DOHH2 (cell line): ENCODE measurements around the gene SEC24A.
"Not testable (repeated sequence)": the region's sequence is repeated elsewhere in the genome, so short reads cannot be mapped to it uniquely, and the experiment has no call there.

Experiments
- H3F3A ChIP-seq: fragments of 200-600 bp; sonication (generic), shearing (Covaris generic); 2 replicates; pipeline ENCODE4 v1.6.0; 2016; ENCODE audit warnings: antibody characterized with exemption, mild to moderate bottlenecking; ENCODE audit not compliant: control insufficient read depth, insufficient read depth
- H3K27ac ChIP-seq: fragments of 200-600 bp; sonication (generic); 2 replicates; pipeline ENCODE4 v1.5.1; 2014; ENCODE audit warnings: low read depth, mild to moderate bottlenecking, low read length, moderate library complexity
- H3K27me3 ChIP-seq: fragments of 200-600 bp; sonication (generic); 2 replicates; pipeline ENCODE4 v1.6.1; 2014; ENCODE audit warnings: mild to moderate bottlenecking, low read length, mixed read lengths; ENCODE audit not compliant: control insufficient read depth
- H3K36me3 ChIP-seq: fragments of 200-600 bp; sonication (generic); 2 replicates; pipeline ENCODE4 v1.6.1; 2014; ENCODE audit warnings: mild to moderate bottlenecking, low read length, moderate library complexity, mixed read lengths; ENCODE audit not compliant: control insufficient read depth
- H3K4me1 ChIP-seq: fragments of 200-600 bp; sonication (generic); 2 replicates; pipeline ENCODE4 v1.6.1; 2014; ENCODE audit warnings: mild to moderate bottlenecking, low read length, mixed read lengths; ENCODE audit not compliant: control insufficient read depth
- H3K4me2 ChIP-seq: fragments of 200-600 bp; sonication (generic); 2 replicates; pipeline ENCODE4 v1.6.0; 2014; ENCODE audit warnings: mild to moderate bottlenecking, low read length, moderate library complexity
- H3K4me3 ChIP-seq: fragments of 200-600 bp; sonication (generic); 2 replicates; pipeline ENCODE4 v1.5.1; 2014; ENCODE audit warnings: mild to moderate bottlenecking, low read length, mixed read lengths
- H3K79me2 ChIP-seq: fragments of 200-600 bp; sonication (generic); 2 replicates; pipeline ENCODE4 v1.6.1; 2014; ENCODE audit warnings: mild to moderate bottlenecking, low read length, mixed read lengths; ENCODE audit not compliant: control insufficient read depth
- H3K9me2 ChIP-seq: fragments of 200-600 bp; sonication (generic); replicated peaks from 2 replicates; pipeline ENCODE4 v1.6.1; 2014; ENCODE audit warnings: mild to moderate bottlenecking, low read length, mixed read lengths; ENCODE audit not compliant: control insufficient read depth
- H3K9me3 ChIP-seq: fragments of 200-600 bp; sonication (generic); 2 replicates; pipeline ENCODE4 v1.6.1; 2014; ENCODE audit warnings: antibody characterized with exemption, low read length, mixed read lengths; ENCODE audit not compliant: control insufficient read depth, insufficient read depth
- H4K20me1 ChIP-seq: fragments of 200-600 bp; sonication (generic); 2 replicates; pipeline ENCODE4 v1.6.0; 2014; ENCODE audit warnings: low read depth, mild to moderate bottlenecking, antibody characterized with exemption, low read length, moderate library complexity; ENCODE audit not compliant: control insufficient read depth, insufficient read depth
- EZH2phosphoT487 ChIP-seq: fragments of 200-600 bp; sonication (generic); IDR thresholded peaks from 2 replicates; pipeline ENCODE4 v1.6.1; 2017; ENCODE audit warnings: borderline replicate concordance, mild to moderate bottlenecking, antibody characterized with exemption, low read length, moderate library complexity, mixed read lengths
- TF ChIP-seq, protein P1 (sequence below): fragments of 200-600 bp; sonication (generic); IDR thresholded peaks from one replicate; pipeline ENCODE4 v1.5.1; 2014; ENCODE audit warnings: antibody characterized with exemption, mild to moderate bottlenecking, low read depth, low read length; ENCODE audit not compliant: poor library complexity, severe bottlenecking

Gene SEC24A

DNA sequence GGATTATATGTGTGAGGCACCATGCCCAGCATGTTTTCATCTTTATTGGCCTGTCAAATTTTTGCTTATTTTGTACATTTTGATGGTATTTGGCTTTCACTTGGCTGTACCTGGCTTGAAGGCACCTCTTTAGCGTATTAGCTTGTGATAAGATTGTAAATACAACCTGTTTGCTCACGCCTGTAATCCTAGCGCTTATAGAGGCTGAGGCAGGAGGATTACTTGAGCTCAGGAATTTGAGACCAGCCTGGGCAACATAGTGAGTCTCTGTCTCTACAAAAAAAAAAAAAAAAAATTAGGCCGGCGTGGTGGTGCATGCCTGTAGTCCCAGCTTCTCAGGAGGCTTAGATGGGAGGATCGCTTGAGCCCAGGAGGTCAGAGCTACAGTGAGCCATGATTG lies 11.3 kb downstream of the SEC24A start:
- Histone ChIP-seq H3K4me3 (no peak overlapping the region), H3K27me3 (no peaks in the 10 kb centered on the region), H3K9me3 (no peaks in the 10 kb centered on the region), H3F3A (no peaks in the 10 kb centered on the region), H4K20me1 (no peaks in the 10 kb centered on the region), H3K4me1 (0 out of 2 replicates have a peak, but pooled peaks cover 2% of the 10 kb centered on the region), H3K27ac (no peak overlapping the region), H3K4me2 (no peak overlapping the region), H3K36me3 (peaks cover 15% of the 10 kb centered on the region), H3K9me2 (no peaks in the 10 kb centered on the region), H3K79me2 (peaks cover 84% of the 10 kb centered on the region)
- TF ChIP-seq EZH2phosphoT487: no peak
- TF ChIP-seq, protein P1, sequence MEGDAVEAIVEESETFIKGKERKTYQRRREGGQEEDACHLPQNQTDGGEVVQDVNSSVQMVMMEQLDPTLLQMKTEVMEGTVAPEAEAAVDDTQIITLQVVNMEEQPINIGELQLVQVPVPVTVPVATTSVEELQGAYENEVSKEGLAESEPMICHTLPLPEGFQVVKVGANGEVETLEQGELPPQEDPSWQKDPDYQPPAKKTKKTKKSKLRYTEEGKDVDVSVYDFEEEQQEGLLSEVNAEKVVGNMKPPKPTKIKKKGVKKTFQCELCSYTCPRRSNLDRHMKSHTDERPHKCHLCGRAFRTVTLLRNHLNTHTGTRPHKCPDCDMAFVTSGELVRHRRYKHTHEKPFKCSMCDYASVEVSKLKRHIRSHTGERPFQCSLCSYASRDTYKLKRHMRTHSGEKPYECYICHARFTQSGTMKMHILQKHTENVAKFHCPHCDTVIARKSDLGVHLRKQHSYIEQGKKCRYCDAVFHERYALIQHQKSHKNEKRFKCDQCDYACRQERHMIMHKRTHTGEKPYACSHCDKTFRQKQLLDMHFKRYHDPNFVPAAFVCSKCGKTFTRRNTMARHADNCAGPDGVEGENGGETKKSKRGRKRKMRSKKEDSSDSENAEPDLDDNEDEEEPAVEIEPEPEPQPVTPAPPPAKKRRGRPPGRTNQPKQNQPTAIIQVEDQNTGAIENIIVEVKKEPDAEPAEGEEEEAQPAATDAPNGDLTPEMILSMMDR: no peak

DNA sequence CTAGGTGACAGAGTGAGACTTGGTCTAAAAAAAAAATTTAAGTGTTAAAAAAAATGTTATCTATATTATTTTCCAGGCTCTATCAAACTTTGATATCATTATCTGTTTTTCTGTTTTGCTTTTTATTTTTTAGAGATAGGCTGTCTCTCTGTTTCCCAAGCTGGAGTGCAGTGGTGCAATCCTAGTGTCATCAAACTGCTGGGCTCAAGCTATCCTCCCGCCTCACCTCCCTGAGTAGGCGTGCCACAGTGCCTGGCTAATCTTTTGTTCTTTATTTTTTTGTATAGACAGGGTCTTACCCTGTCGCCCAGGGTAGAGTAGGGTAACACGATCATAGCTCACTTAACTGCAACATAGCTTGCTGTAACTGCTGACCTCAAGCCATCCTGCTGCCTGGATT lies 14.4 kb downstream of the SEC24A start:
- no peak overlapping the region for H3K4me2 ChIP-seq
- no peak overlapping the region for H3K27ac ChIP-seq
- H3K9me2 ChIP-seq: no peaks in the 10 kb centered on the region
- no peaks in the 10 kb centered on the region for H3K9me3 ChIP-seq
- no peak overlapping the region for H3K4me3 ChIP-seq
- H3K36me3 ChIP-seq: peaks cover 22% of the 10 kb centered on the region
- H4K20me1 ChIP-seq: no peaks in the 10 kb centered on the region
- no peaks in the 10 kb centered on the region; the same call in 1 of the 2 replicates for H3F3A ChIP-seq
- no peaks in the 10 kb centered on the region for H3K27me3 ChIP-seq
- TF ChIP-seq, protein P1: no peak
- TF ChIP-seq EZH2phosphoT487: no peak
- H3K79me2 ChIP-seq: peaks cover 66% of the 10 kb centered on the region
- H3K4me1 ChIP-seq: 0 out of 2 replicates have a peak, but pooled peaks cover 2% of the 10 kb centered on the region

DNA sequence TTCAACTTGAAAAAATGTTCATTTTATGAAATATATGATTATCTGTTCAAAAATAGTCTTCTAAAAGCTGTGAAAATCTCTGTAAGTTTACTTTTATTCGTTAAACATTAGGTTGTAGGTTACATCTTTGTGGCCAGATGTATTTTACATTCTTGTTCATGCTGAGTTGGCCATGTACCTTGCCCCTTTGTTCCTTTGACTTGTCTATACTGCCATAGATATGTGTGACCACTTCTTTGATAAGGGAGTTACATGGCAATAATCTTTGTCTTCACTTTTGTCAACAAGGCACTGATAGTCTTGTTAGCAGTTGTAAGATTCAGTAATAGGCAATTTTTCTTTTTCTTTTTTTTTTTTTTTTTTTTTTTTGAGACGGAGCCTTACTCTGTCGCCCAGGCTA lies 15.9 kb downstream of the SEC24A start:
- Histone ChIP-seq H3K9me3 (no peaks in the 10 kb centered on the region), H3K27me3 (no peaks in the 10 kb centered on the region), H3K4me3 (no peak overlapping the region), H3K4me2 (no peak overlapping the region), H4K20me1 (no peaks in the 10 kb centered on the region), H3K79me2 (peaks cover 53% of the 10 kb centered on the region), H3K36me3 (peaks cover 22% of the 10 kb centered on the region), H3F3A (no peaks in the 10 kb centered on the region; the same call in 1 of the 2 replicates), H3K27ac (no peak overlapping the region), H3K9me2 (no peaks in the 10 kb centered on the region), H3K4me1 (0 out of 2 replicates have a peak, but pooled peaks cover under 1% of the 10 kb centered on the region)
- TF ChIP-seq, protein P1: no peak
- no peak for TF ChIP-seq EZH2phosphoT487

DNA sequence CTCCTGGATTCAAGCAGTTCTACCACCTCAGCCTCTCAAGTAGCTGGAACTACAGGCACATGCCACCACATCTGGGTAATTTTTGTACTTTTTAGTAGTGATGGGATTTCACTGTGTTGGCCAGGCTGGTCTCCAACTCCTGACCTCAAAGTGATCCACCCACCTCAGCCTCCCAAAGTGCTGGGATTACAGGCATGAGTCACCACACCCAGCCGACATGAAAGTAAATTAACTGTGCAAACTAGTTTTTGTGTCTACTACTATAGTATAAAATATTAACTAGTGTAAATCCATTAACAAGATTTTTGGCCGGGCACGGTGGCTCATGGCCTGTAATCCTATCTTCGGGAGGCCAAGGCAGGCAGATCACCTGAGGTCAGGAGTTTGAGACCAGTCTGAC lies 25.0 kb downstream of the SEC24A start:
- H3K27ac ChIP-seq, H3K4me1 ChIP-seq, H3K9me2 ChIP-seq, H3K4me3 ChIP-seq, H3K27me3 ChIP-seq, H4K20me1 ChIP-seq, H3K4me2 ChIP-seq, H3K9me3 ChIP-seq, H3F3A ChIP-seq, H3K79me2 ChIP-seq: not testable (repeated sequence)
- peaks cover 50% of the 10 kb centered on the region for H3K36me3 ChIP-seq

DNA sequence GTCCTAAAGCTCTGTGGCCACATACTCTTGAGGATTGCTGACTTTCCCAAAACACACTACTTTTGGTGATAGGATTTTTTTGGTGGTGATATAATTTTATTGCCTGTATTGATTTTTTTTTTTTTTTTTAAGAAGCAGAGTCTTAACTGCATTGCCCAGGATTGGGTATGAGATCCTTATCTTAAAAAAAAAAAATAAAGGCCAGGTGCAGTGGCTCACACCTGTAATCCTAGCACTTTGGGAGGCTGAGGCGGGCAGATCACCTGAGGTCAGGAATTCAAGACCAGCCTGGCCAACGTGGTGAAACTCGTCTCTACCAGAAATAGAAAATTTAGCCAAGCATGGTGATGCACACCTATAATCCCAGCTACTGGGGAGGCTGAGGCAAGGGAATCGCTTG lies 28.8 kb downstream of the SEC24A start:
- H3K27me3 ChIP-seq, H3K9me3 ChIP-seq, H3K27ac ChIP-seq, H3K9me2 ChIP-seq, H4K20me1 ChIP-seq, H3K4me1 ChIP-seq, H3F3A ChIP-seq, H3K79me2 ChIP-seq, H3K4me2 ChIP-seq, H3K4me3 ChIP-seq: not testable (repeated sequence)
- H3K36me3 ChIP-seq: peaks cover 53% of the 10 kb centered on the region

DNA sequence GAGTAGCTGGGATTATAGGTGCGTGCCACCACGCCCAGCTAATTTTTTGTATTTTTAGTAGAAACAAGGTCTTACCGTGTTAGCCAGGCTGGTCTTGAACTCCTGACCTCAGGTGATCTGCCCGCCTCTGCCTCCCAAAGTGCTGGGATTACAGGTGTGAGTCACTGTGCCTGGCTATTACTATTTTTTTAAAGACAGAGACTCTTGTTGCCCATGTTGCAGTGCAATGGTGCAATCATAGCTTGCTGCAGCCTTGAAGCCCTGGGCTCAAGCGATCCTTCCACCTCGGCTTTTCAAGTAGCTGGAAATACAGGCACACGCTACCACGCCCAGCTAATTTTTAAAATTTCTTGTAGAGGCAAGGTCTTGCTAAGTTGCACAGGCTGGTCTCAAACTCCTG lies 41.6 kb downstream of the SEC24A start:
- peaks cover 39% of the 10 kb centered on the region for H3K36me3 ChIP-seq
- H3K4me1 ChIP-seq, H3K27me3 ChIP-seq, H3K4me2 ChIP-seq, H3K79me2 ChIP-seq, H4K20me1 ChIP-seq, H3K9me3 ChIP-seq, H3K27ac ChIP-seq, H3K4me3 ChIP-seq, H3F3A ChIP-seq, H3K9me2 ChIP-seq: not testable (repeated sequence)
